Epithelial cell of esophagus (primary cell): ENCODE results near the gene B3GNT9.

Experiments used
- DNase-seq: peaks from one replicate; pipeline ENCODE4 v3.0.0; 2010; ENCODE audit warnings: low read depth
- H3K4me3 ChIP-seq: 2 replicates; pipeline ENCODE4 v1.5.1; 2011; ENCODE audit warnings: mild to moderate bottlenecking, low read length, control low read depth
- TF ChIP-seq, protein P1 (sequence below): IDR thresholded peaks from 2 replicates; pipeline ENCODE4 v1.5.1; 2011; ENCODE audit warnings: low read depth, mild to moderate bottlenecking, low read length, control low read depth, inconsistent platforms; ENCODE audit not compliant: insufficient read depth; ENCODE audit errors: missing control alignments

Gene B3GNT9

DNA sequence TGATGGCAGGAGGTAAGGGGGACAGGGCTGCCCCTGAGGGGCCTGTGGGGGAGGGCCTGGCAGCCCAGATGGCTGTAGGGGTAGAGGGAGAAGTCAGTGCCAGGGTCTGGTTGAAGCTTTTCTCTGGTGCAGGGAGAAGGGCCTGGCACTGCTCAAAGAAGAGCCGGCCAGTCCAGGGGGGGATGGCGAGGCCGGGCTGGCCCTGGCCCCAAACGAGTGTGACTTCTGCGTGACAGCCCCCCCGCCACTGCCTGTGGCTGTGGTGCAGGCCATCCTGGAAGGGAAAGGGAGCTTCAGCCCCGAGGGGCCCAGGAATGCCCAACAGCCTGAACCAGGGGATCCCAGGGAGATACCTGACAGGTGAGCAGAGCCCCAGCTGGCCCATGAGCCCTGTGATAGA, 16.8 kb upstream of the B3GNT9 start:
- no peak for DNase-seq
- no peak overlapping the region for H3K4me3 ChIP-seq
- TF ChIP-seq, protein P1, sequence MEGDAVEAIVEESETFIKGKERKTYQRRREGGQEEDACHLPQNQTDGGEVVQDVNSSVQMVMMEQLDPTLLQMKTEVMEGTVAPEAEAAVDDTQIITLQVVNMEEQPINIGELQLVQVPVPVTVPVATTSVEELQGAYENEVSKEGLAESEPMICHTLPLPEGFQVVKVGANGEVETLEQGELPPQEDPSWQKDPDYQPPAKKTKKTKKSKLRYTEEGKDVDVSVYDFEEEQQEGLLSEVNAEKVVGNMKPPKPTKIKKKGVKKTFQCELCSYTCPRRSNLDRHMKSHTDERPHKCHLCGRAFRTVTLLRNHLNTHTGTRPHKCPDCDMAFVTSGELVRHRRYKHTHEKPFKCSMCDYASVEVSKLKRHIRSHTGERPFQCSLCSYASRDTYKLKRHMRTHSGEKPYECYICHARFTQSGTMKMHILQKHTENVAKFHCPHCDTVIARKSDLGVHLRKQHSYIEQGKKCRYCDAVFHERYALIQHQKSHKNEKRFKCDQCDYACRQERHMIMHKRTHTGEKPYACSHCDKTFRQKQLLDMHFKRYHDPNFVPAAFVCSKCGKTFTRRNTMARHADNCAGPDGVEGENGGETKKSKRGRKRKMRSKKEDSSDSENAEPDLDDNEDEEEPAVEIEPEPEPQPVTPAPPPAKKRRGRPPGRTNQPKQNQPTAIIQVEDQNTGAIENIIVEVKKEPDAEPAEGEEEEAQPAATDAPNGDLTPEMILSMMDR: no peak

- TF ChIP-seq, protein P1: no peak
- DNase-seq: no peak
Observed at GRCh38 chr16:67166598-67167168, 15.9 kb upstream of the B3GNT9 start.

GRCh38 chr16:67166110-67166547, 15.3 kb upstream of the B3GNT9 start:
- no peak for DNase-seq
- TF ChIP-seq, protein P1: no peak
- H3K4me3 ChIP-seq: no peak overlapping the region

More at GRCh38 chr16:67166598-67167168, 15.9 kb upstream of the B3GNT9 start:
- no peak overlapping the region for H3K4me3 ChIP-seq

DNA sequence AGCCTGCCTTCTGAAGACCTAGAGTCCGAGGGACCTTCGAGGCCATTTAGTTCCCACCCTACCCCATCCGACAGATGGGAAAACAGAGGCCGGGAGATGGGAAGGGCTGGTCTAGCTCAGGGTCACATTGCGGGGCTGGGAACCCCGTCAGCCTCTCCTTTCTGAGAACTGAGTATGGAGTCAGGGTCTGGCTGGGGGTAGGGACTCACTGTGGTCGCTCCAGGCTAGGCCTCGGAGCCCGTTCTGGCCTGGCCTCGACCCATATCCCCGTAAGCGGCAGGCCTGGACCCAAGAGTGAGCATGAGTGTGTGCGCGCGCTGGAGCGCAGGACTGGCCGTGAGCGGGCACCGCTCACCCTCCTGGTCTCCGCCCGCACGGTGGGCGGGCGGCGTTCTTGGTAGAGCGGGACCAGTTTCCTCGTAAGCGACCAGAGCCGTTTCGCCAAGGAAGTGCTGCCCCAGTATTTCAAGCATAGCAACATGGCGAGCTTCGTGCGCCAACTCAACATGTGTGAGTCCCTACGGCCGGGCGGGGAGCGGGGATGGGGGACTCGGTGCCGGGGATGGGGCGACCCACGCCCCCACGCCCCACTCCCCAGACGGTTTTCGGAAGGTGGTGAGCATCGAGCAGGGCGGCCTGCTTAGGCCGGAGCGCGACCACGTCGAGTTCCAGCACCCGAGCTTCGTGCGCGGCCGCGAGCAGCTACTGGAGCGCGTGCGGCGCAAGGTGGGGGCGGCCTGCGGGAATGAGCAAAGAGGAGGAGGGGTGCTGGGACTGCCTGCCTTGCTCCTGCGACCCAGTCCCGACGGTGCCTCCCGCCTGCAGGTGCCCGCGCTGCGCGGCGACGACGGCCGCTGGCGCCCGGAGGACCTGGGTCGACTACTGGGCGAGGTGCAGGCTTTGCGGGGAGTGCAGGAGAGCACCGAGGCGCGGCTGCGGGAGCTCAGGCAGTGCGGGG, 14.6 kb upstream of the B3GNT9 start:
- TF ChIP-seq, protein P1: no peak
- H3K4me3 ChIP-seq: no peak overlapping the region
- DNase-seq: no peak

GRCh38 chr16:67164599-67165061, 13.8 kb upstream of the B3GNT9 start, which contains the start of gene HSF4:
HSF4 (plus strand) TSS chr16:67164745; CDS start chr16:67164812, 67 bp downstream.
- H3K4me3 ChIP-seq: peak within 1 kb of the TSS; percentile 37
- TF ChIP-seq, protein P1: no peak
- no peak for DNase-seq

DNA sequence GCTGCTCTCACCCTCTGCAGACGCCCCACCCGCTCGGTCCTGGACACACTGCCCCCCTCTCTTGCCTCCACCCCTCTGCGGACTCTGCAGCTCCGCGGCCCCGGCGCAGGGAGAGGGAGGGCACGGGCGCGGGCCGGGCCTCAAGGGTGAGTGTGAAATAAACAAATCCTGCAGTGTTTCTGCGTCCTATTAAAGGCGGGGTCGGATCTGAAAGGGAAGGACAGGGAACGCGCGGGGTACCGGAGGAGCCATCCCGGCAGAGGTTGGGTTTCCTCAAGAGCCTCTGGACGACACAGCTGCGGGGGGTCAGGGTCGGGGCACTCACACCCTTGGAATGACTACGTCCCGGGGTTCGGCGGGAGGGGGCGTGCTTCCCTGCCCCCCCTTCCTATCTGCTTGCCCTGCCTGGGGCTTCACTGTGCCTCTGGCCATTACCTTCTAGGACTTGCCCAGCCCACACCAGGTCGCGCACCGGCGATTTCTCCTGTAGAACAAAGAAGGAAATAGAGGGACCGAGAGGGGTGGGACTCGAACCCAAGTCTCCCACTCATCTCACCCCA, 13.3 kb upstream of the B3GNT9 start:
- peak overlapping the region; percentile 37 for H3K4me3 ChIP-seq
- DNase-seq: no peak
- TF ChIP-seq, protein P1: no peak
